ENCODE data around the gene C2orf69.
A peak's percentile ranks its signal among the peaks of the same experiment; 100 is the strongest.

The C2orf69 gene

DNA sequence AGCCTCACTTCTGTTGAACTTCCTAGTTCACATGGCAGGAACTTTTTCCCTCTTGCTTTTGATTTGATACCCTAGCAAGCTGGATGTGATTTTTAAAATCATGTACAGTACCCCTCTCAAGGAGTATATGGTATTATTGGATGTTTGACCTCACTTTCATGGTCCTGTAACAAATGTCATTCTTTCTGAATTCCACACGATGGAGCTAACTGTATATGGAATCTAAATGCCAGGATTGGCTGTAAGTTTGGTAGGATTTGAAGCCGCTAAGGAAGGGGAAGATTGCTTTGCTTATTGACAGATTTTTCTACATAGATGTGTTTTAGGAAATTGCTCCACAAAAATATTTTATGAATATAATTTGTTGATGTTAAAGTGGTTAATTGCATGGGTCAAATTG lies 62.6 kb downstream of the C2orf69 start:
- Histone ChIP-seq H3K4me3 (ENCODE audit: low read depth, low read length) (no peak overlapping the region), H3K27ac (no peak overlapping the region), H3K36me3 (replicated peaks) (no peaks in the 10 kb centered on the region), H3K27me3 (replicated peaks) (no peaks in the 10 kb centered on the region)
- TF ChIP-seq, protein P1, sequence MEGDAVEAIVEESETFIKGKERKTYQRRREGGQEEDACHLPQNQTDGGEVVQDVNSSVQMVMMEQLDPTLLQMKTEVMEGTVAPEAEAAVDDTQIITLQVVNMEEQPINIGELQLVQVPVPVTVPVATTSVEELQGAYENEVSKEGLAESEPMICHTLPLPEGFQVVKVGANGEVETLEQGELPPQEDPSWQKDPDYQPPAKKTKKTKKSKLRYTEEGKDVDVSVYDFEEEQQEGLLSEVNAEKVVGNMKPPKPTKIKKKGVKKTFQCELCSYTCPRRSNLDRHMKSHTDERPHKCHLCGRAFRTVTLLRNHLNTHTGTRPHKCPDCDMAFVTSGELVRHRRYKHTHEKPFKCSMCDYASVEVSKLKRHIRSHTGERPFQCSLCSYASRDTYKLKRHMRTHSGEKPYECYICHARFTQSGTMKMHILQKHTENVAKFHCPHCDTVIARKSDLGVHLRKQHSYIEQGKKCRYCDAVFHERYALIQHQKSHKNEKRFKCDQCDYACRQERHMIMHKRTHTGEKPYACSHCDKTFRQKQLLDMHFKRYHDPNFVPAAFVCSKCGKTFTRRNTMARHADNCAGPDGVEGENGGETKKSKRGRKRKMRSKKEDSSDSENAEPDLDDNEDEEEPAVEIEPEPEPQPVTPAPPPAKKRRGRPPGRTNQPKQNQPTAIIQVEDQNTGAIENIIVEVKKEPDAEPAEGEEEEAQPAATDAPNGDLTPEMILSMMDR (IDR thresholded peaks at IDR 0.05; ENCODE audit: low read depth, low read length, missing control alignments), result peak; percentile 40
- no peak for DNase-seq
- in situ Hi-C loops (cut with HindIII; ENCODE audit: low pct_ligation_motif_present, low sequenced_read_pairs), result no loop called here

DNA sequence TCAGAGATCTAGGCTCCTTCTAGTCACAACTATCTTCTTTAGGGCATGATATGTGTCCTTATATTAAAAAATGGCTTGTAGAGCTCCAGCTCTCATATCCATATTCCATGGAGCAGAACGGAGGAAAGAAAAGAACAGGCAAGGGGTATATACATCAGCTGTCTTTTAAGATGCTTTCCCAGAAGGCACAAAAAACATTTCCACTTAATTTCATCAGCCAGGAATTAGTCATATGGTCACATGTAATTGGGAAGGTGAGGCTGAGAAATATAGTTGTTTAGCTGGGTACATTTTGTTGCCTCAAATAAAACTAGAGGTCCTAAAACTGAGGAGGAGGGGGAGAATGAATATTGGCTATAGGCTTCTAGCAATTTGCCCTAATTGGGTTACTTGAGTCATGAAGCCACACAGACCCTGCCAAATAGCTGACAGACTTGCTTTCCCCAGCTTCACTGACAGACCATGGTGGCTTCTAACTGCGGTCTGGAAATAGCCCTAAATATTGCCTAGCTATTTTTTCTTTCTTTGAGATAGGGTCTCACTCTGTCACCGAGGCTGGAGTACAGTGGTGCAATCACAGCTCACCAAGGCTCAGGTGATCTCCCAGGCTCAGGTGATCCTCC lies 64.3 kb downstream of the C2orf69 start:
- in situ Hi-C loops (cut with HindIII; ENCODE audit: low pct_ligation_motif_present, low sequenced_read_pairs), result no loop called here
- Histone ChIP-seq H3K4me3 (ENCODE audit: low read depth, low read length) (no peak overlapping the region), H3K27ac (no peak overlapping the region), H3K36me3 (replicated peaks) (no peaks in the 10 kb centered on the region), H3K27me3 (replicated peaks) (no peaks in the 10 kb centered on the region)
- TF ChIP-seq, protein P1 (IDR thresholded peaks at IDR 0.05; ENCODE audit: low read depth, low read length, missing control alignments), result no peak
- DNase-seq, result no peak
